Fibroblast of upper back skin (primary cell): ENCODE data around the gene SHH.
"Not testable (repeated sequence)": the region's sequence is repeated elsewhere in the genome, so short reads cannot be mapped to it uniquely, and the experiment has no call there.

Source experiments
- DNase-seq: peaks from one replicate; pipeline ENCODE4 v3.0.0-alpha.2; 2013

The SHH gene

GRCh38 chr7:155818820-155819168 lies 6.5 kb upstream of the SHH start:
- DNase-seq: no peak

- DNase-seq: no peak
These were observed 6.0 kb upstream of the SHH start for GRCh38 chr7:155818154-155818819.

- not testable (repeated sequence) for DNase-seq
These were observed 5.3 kb upstream of the SHH start for GRCh38 chr7:155817515-155817914.

GRCh38 chr7:155816996-155817395 lies 4.7 kb upstream of the SHH start:
- no peak for DNase-seq

- DNase-seq: no peak
These were observed 3.9 kb upstream of the SHH start for GRCh38 chr7:155816192-155816508.

- DNase-seq: peak; percentile 20
These were observed 3.3 kb upstream of the SHH start for GRCh38 chr7:155815332-155816191.

- no peak for DNase-seq
These were observed 2.3 kb upstream of the SHH start for GRCh38 chr7:155814316-155815276.

- DNase-seq: no peak
These were observed 1.5 kb upstream of the SHH start for GRCh38 chr7:155813546-155814315.

- no peak for DNase-seq
These were observed 862 bp upstream of the SHH start for GRCh38 chr7:155813125-155813524.

GRCh38 chr7:155811560-155811894 lies 736 bp downstream of the SHH start:
- no peak for DNase-seq

- DNase-seq: no peak
These were observed 1.3 kb downstream of the SHH start for GRCh38 chr7:155810770-155811559.

GRCh38 chr7:155809947-155810769 lies 2.1 kb downstream of the SHH start:
- no peak for DNase-seq

GRCh38 chr7:155809332-155809946 lies 2.8 kb downstream of the SHH start:
- no peak for DNase-seq

GRCh38 chr7:155808549-155809331 lies 3.5 kb downstream of the SHH start:
- no peak for DNase-seq

GRCh38 chr7:155807789-155808548 lies 4.3 kb downstream of the SHH start:
- DNase-seq: no peak

- no peak for DNase-seq
These were observed 5.1 kb downstream of the SHH start for GRCh38 chr7:155807065-155807671.

GRCh38 chr7:155806096-155806871 lies 6.0 kb downstream of the SHH start:
- DNase-seq: no peak

GRCh38 chr7:155805826-155806095 lies 6.5 kb downstream of the SHH start:
- no peak for DNase-seq
